Nephron (organoid): Measurements from ENCODE around the gene C1QTNF9.
A peak's percentile ranks its signal among the peaks of the same experiment; 100 is the strongest.
"Not testable (repeated sequence)": the region's sequence is repeated elsewhere in the genome, so short reads cannot be mapped to it uniquely, and the experiment has no call there.

Experiments
- H3K27ac Mint-ChIP-seq, 3 experiments: 2 replicates each; pipeline ENCODE4 v1.8.0; 2020; ENCODE audit warnings: mixed read lengths in 3 of 3, mild to moderate bottlenecking in 2 of 3, moderate library complexity in 1 of 3
- H3K27me3 Mint-ChIP-seq: 2 replicates; pipeline ENCODE4 v1.8.0; 2021; ENCODE audit warnings: low read depth, mild to moderate bottlenecking, moderate library complexity, mixed read lengths
- H3K36me3 Mint-ChIP-seq: 2 replicates; pipeline ENCODE4 v1.8.0; 2020; ENCODE audit warnings: low read depth, mixed read lengths
- H3K4me1 Mint-ChIP-seq: 2 replicates; pipeline ENCODE4 v1.8.0; 2020; ENCODE audit warnings: mixed read lengths
- H3K4me3 Mint-ChIP-seq, 3 experiments: 2 replicates each; pipeline ENCODE4 v1.8.0; 2020; ENCODE audit warnings: mild to moderate bottlenecking in 3 of 3, mixed read lengths in 3 of 3, moderate library complexity in 2 of 3
- H3K9me3 Mint-ChIP-seq: 2 replicates; pipeline ENCODE4 v1.8.0; 2020; ENCODE audit warnings: mixed read lengths
- TF ChIP-seq, protein P1 (sequence below), 3 experiments: fragments of 200-600 bp; sonication (generic); IDR thresholded peaks; one replicate each; pipeline ENCODE4 v1.5.0; 2021; ENCODE audit warnings: antibody characterized with exemption in 3 of 3; ENCODE audit not compliant: unreplicated experiment in 3 of 3

Gene C1QTNF9

GRCh38 chr13:24351423-24351822 lies 42.0 kb downstream of the C1QTNF9 start:
- H3K4me3 Mint-ChIP-seq = no peak overlapping the region
- no peaks in the 10 kb centered on the region for H3K27me3 Mint-ChIP-seq
- no peak overlapping the region for H3K27ac Mint-ChIP-seq
- H3K4me1 Mint-ChIP-seq = no peaks in the 10 kb centered on the region
- TF ChIP-seq, protein P1, sequence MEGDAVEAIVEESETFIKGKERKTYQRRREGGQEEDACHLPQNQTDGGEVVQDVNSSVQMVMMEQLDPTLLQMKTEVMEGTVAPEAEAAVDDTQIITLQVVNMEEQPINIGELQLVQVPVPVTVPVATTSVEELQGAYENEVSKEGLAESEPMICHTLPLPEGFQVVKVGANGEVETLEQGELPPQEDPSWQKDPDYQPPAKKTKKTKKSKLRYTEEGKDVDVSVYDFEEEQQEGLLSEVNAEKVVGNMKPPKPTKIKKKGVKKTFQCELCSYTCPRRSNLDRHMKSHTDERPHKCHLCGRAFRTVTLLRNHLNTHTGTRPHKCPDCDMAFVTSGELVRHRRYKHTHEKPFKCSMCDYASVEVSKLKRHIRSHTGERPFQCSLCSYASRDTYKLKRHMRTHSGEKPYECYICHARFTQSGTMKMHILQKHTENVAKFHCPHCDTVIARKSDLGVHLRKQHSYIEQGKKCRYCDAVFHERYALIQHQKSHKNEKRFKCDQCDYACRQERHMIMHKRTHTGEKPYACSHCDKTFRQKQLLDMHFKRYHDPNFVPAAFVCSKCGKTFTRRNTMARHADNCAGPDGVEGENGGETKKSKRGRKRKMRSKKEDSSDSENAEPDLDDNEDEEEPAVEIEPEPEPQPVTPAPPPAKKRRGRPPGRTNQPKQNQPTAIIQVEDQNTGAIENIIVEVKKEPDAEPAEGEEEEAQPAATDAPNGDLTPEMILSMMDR (IDR thresholded peaks at IDR 0.05; ENCODE audit: unreplicated experiment in 3 of 3) = no peak
- no peaks in the 10 kb centered on the region for H3K36me3 Mint-ChIP-seq
- H3K9me3 Mint-ChIP-seq = peaks cover 2% of the 10 kb centered on the region

GRCh38 chr13:24353736-24354135 lies 44.4 kb downstream of the C1QTNF9 start:
- Mint-ChIP-seq H3K27me3 (no peaks in the 10 kb centered on the region), H3K4me3 (no peak overlapping the region), H3K36me3 (no peaks in the 10 kb centered on the region), H3K9me3 (peaks cover 2% of the 10 kb centered on the region), H3K4me1 (no peaks in the 10 kb centered on the region), H3K27ac (no peak overlapping the region)
- TF ChIP-seq, protein P1 (IDR thresholded peaks at IDR 0.05; ENCODE audit: unreplicated experiment in 3 of 3) = no peak

- no peaks in the 10 kb centered on the region for H3K36me3 Mint-ChIP-seq
- H3K9me3 Mint-ChIP-seq = no peaks in the 10 kb centered on the region
- no peak overlapping the region for H3K27ac Mint-ChIP-seq
- TF ChIP-seq, protein P1 (IDR thresholded peaks at IDR 0.05; ENCODE audit: unreplicated experiment in 3 of 3) = no peak
- H3K27me3 Mint-ChIP-seq = no peaks in the 10 kb centered on the region
- no peaks in the 10 kb centered on the region for H3K4me1 Mint-ChIP-seq
- no peak overlapping the region for H3K4me3 Mint-ChIP-seq
These were observed 45.7 kb downstream of the C1QTNF9 start for GRCh38 chr13:24355103-24355502.

DNA sequence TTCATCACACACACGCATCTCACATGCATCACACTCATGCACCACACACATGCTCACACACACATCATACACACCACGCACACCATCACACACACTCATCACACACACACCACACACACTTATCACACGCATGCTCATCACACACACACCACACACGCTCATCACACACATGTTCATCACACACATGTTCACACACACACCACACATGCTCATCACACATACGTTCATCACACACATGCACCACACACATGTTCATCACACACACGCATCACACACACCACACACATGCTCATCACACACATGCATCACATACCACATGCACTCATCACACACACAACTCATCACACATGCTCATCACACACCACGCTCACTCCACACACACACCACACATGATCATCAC lies 46.9 kb downstream of the C1QTNF9 start:
- H3K36me3 Mint-ChIP-seq = no peaks in the 10 kb centered on the region
- no peaks in the 10 kb centered on the region for H3K9me3 Mint-ChIP-seq
- no peaks in the 10 kb centered on the region for H3K27me3 Mint-ChIP-seq
- no peak overlapping the region for H3K4me3 Mint-ChIP-seq
- no peaks in the 10 kb centered on the region for H3K4me1 Mint-ChIP-seq
- TF ChIP-seq, protein P1 (IDR thresholded peaks at IDR 0.05; ENCODE audit: unreplicated experiment in 3 of 3) = no peak
- no peak overlapping the region for H3K27ac Mint-ChIP-seq

DNA sequence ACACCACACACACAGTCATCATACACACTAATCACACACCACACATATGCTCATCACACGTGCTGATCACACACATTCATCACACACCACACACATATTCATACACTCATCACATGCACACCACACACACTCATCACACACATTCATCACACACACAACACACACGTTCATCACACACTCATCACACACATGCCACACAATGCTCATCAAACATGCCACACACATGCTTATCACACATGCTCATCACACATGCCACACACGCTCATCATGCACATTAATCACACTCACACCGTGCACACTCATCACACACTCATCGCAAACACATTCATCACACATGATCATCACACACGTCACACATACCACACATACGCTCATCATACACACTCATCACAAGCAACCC lies 47.5 kb downstream of the C1QTNF9 start:
- Mint-ChIP-seq H3K4me3 (no peak overlapping the region), H3K27me3 (no peaks in the 10 kb centered on the region)

DNA sequence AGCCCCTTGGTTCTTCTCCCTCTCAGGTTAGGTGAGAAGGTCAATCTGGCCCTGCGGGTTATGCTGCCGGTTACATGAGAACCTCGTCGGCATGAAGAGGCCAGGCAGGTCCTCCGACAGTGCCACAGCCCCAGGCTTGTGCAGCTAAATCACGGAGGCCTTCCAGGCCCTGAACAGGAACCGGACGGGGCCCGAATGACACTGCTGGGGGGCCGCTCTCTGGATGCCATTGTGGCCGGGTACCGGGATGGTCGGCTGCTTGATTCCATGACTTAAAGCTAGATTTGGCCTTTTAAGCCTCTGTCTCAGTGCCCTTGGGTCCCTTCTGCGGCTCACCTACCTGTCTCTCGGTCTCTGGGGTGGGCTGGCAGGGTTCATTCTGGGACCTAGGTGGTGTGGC lies 48.4 kb downstream of the C1QTNF9 start:
- TF ChIP-seq, protein P1 (IDR thresholded peaks at IDR 0.05; ENCODE audit: unreplicated experiment in 3 of 3) = no peak
- H3K27ac Mint-ChIP-seq = no peak overlapping the region
- H3K36me3 Mint-ChIP-seq = no peaks in the 10 kb centered on the region
- H3K4me3 Mint-ChIP-seq = no peak overlapping the region
- H3K9me3 Mint-ChIP-seq = no peaks in the 10 kb centered on the region
- H3K27me3 Mint-ChIP-seq = no peaks in the 10 kb centered on the region
- no peaks in the 10 kb centered on the region for H3K4me1 Mint-ChIP-seq

More for the DNA sequence above, 47.5 kb downstream of the C1QTNF9 start:
- TF ChIP-seq, protein P1 (IDR thresholded peaks at IDR 0.05; ENCODE audit: unreplicated experiment in 3 of 3) = no peak
- Mint-ChIP-seq H3K4me1 (no peaks in the 10 kb centered on the region), H3K9me3 (no peaks in the 10 kb centered on the region), H3K27ac (no peak overlapping the region), H3K36me3 (no peaks in the 10 kb centered on the region)

DNA sequence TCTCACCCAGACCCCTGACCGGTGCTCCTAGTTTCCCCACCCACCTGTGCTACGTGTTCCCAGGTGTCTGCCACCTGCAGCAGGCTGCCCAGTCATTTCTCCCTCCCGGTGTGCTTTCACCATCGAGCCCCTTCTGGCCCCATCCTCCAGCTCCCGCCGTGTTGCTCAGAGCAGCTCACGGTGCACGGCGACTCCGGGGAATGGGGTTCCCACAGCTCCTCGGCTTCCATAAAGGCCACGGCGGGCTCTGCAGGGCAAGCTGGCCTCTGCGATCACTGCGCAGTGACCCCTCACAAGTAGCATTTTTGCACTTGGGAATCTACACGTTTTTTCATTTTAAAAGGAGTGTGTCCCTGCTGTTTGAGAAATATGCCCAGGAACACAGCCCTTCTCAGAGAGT lies 49.5 kb downstream of the C1QTNF9 start:
- H3K36me3 Mint-ChIP-seq, H3K9me3 Mint-ChIP-seq, H3K4me1 Mint-ChIP-seq, H3K27me3 Mint-ChIP-seq, H3K4me3 Mint-ChIP-seq: not testable (repeated sequence)
- H3K27ac Mint-ChIP-seq = peak overlapping the region in 2 of 3 experiments; percentile 34 to 72

DNA sequence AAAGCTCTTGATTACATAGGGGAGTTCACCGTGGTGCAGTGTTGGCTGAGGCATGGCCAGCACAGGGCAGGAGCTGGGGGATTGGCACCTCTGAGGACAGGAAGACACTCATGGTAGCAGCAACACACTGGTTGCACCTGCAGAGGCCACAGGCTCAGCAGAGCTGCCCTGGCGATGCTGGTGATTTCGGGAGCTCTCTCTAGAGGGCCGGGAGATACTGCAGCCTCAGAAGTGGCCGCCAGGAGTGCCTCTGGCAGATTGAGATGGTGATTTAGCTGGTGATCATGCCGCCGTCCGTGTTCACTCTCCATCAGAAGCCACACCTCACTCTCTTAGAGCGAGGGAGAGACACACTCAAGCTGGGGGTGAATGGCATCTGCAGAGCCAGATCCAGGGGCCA lies 49.9 kb downstream of the C1QTNF9 start:
- not testable (repeated sequence) for H3K36me3 Mint-ChIP-seq, H3K4me3 Mint-ChIP-seq, H3K9me3 Mint-ChIP-seq, H3K4me1 Mint-ChIP-seq, H3K27me3 Mint-ChIP-seq
- H3K27ac Mint-ChIP-seq = peak overlapping the region in 2 of 3 experiments; percentile 34 to 72
